WTC11 (cell line): ENCODE data around the gene DOK4.
A peak's percentile ranks its signal among the peaks of the same experiment; 100 is the strongest.

Experiments used
- ATF3 ChIP-seq: sonication (generic); formaldehyde crosslinking; conservative IDR thresholded peaks from 2 replicates; pipeline ENCODE4 v1.8.1; 2022; ENCODE audit warnings: mild to moderate bottlenecking, missing genetic modification reagents
- CTCF ChIP-seq: fragments of 200-600 bp; IDR thresholded peaks from 2 replicates; pipeline ENCODE4 v1.8.0; 2022; ENCODE audit warnings: antibody characterized with exemption
- HMGXB4 ChIP-seq: sonication (generic); formaldehyde crosslinking; IDR thresholded peaks from 2 replicates; pipeline ENCODE4 v1.8.1; 2023; ENCODE audit warnings: mild to moderate bottlenecking, moderate library complexity, missing genetic modification reagents
- KAT7 ChIP-seq: sonication (generic); formaldehyde crosslinking; IDR thresholded peaks from 2 replicates; pipeline ENCODE4 v1.8.1; 2023; ENCODE audit warnings: missing genetic modification reagents, mild to moderate bottlenecking, borderline replicate concordance
- NFYB ChIP-seq: sonication (generic); formaldehyde crosslinking; conservative IDR thresholded peaks from 2 replicates; pipeline ENCODE4 v1.8.0; 2022; ENCODE audit warnings: low read depth, missing genetic modification reagents
- NR3C1 ChIP-seq: sonication (generic); formaldehyde crosslinking; conservative IDR thresholded peaks from 2 replicates; pipeline ENCODE4 v1.8.1; 2023; ENCODE audit warnings: low read depth, mild to moderate bottlenecking, missing genetic modification reagents
- TCF7 ChIP-seq: sonication (generic); formaldehyde crosslinking; IDR thresholded peaks from 2 replicates; pipeline ENCODE4 v1.8.0; 2022; ENCODE audit warnings: mild to moderate bottlenecking, low read depth, missing genetic modification reagents, moderate library complexity
- TEAD4 ChIP-seq: sonication (generic); formaldehyde crosslinking; IDR thresholded peaks from 2 replicates; pipeline ENCODE4 v1.8.0; 2022; ENCODE audit warnings: mild to moderate bottlenecking, missing genetic modification reagents
- USF1 ChIP-seq: sonication (generic); formaldehyde crosslinking; IDR thresholded peaks from 2 replicates; pipeline ENCODE4 v1.8.0; 2022; ENCODE audit warnings: mild to moderate bottlenecking, missing genetic modification reagents
- ZNF263 ChIP-seq: sonication (generic); formaldehyde crosslinking; IDR thresholded peaks from 2 replicates; pipeline ENCODE4 v1.8.1; 2022; ENCODE audit warnings: low read depth, mild to moderate bottlenecking, moderate library complexity, missing genetic modification reagents

GRCh38 chr16:57479205-57479975 lies 6.9 kb downstream of the DOK4 start:
- no peak for TF ChIP-seq NFYB (CRISPR knock-in tag)
- no peak for TF ChIP-seq ZNF263 (CRISPR knock-in tag)
- TF ChIP-seq NR3C1 (CRISPR knock-in tag) = no peak
- TF ChIP-seq CTCF = no peak
- no peak for TF ChIP-seq USF1 (CRISPR knock-in tag)
- TF ChIP-seq KAT7 (CRISPR knock-in tag) = 0 out of 2 replicates have a peak, but pooled peaks have one; percentile 44
- TF ChIP-seq HMGXB4 (CRISPR knock-in tag) = no peak
- TF ChIP-seq TEAD4 (CRISPR knock-in tag) = 0 out of 2 replicates have a peak, but pooled peaks have one; percentile 25
- TF ChIP-seq ATF3 = no peak
- no peak for TF ChIP-seq TCF7
